PC-9 (cell line): ENCODE data around the gene ASCC1.

Source experiments
- EZH2 ChIP-seq: fragments of 200-600 bp; sonication (generic); IDR thresholded peaks from 2 replicates; pipeline ENCODE4 v1.8.0; 2017; ENCODE audit warnings: antibody characterized with exemption, low read depth
- TF ChIP-seq, protein P1 (sequence below): fragments of 200-600 bp; sonication (generic); conservative IDR thresholded peaks from 2 replicates; pipeline ENCODE4 v1.6.1; 2017; ENCODE audit warnings: mixed run types, antibody characterized with exemption, mild to moderate bottlenecking, moderate library complexity

DNA sequence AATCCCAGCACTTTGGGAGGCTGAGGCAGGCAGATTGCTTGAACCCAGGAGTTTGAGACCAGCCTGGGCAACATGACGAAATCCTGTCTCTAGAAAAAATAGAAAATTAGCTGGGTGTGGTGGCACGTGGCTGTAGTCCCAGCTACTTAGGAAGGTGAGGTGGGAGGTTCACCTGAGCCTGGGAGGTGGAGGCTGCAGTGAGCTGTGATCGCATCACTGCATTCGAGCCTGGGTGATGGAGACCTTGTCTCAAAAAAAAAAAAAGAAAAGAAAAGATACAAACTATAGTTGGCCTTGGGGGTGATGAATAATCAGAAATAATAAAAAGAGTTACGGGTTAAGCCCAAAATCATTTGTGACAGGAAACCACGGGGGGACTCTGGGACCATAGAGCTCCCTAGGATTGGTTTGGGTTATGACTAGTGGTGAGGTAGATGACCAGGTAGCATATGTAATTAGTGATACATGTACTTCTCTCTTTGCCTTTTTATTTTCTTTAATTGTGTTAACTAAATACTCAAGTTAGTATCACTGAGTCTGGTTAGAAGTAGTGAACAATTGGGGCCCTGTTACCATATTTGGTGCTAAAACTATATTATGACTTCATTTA is 10.4 kb upstream of the ASCC1 start:
- TF ChIP-seq, protein P1, sequence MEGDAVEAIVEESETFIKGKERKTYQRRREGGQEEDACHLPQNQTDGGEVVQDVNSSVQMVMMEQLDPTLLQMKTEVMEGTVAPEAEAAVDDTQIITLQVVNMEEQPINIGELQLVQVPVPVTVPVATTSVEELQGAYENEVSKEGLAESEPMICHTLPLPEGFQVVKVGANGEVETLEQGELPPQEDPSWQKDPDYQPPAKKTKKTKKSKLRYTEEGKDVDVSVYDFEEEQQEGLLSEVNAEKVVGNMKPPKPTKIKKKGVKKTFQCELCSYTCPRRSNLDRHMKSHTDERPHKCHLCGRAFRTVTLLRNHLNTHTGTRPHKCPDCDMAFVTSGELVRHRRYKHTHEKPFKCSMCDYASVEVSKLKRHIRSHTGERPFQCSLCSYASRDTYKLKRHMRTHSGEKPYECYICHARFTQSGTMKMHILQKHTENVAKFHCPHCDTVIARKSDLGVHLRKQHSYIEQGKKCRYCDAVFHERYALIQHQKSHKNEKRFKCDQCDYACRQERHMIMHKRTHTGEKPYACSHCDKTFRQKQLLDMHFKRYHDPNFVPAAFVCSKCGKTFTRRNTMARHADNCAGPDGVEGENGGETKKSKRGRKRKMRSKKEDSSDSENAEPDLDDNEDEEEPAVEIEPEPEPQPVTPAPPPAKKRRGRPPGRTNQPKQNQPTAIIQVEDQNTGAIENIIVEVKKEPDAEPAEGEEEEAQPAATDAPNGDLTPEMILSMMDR, result no peak
- no peak for TF ChIP-seq EZH2
